Skeletal muscle tissue (tissue), 4 donors: ENCODE measurements around the gene PDE5A. TPM values are rescaled to one million over a fixed set of nuclear protein-coding genes. Genes with fewer than 3 reads are reported as not detected.
"Not testable (repeated sequence)": the region's sequence is repeated elsewhere in the genome, so short reads cannot be mapped to it uniquely, and the experiment has no call there.

Experiments
- H3K27ac ChIP-seq: one replicate; pipeline ENCODE4 v1.7.0; 2013; ENCODE audit warnings: mild to moderate bottlenecking, low read depth, low read length, inconsistent platforms
- H3K27me3 ChIP-seq, 3 donors: one replicate each; pipeline ENCODE4 v1.7.0; 2013; ENCODE audit warnings: low read length in 3 of 3; ENCODE audit not compliant: control insufficient read depth in 3 of 3, insufficient read depth in 3 of 3
- H3K36me3 ChIP-seq, 3 donors: one replicate each; pipeline ENCODE4 v1.7.0; 2013; ENCODE audit warnings: low read length in 3 of 3; ENCODE audit not compliant: control insufficient read depth in 3 of 3, insufficient read depth in 3 of 3
- H3K4me1 ChIP-seq, 3 donors: one replicate each; pipeline ENCODE4 v1.7.0; 2013; ENCODE audit warnings: low read length in 3 of 3, mild to moderate bottlenecking in 3 of 3; ENCODE audit not compliant: control insufficient read depth in 3 of 3, insufficient read depth in 3 of 3
- H3K4me3 ChIP-seq, 3 donors: one replicate each; pipeline ENCODE4 v1.7.0; 2013; ENCODE audit warnings: low read length in 3 of 3
- H3K9ac ChIP-seq, 3 donors: one replicate each; pipeline ENCODE4 v1.7.0; 2013; ENCODE audit warnings: low read length in 3 of 3, mild to moderate bottlenecking in 3 of 3, moderate library complexity in 2 of 3, low read depth in 1 of 3
- H3K9me3 ChIP-seq, 3 donors: one replicate each; pipeline ENCODE4 v1.7.0; 2013; ENCODE audit warnings: low read length in 3 of 3; ENCODE audit not compliant: control insufficient read depth in 3 of 3
- total RNA-seq: library from RNA; depleted of rRNA; stranded (reverse); fragments of >200 nt; gene quantifications from one replicate; pipeline ENCODE4 v1.2.3, GENCODE V29; 2014
- donor health status: Osteomylitis.

Gene PDE5A
- total RNA-seq, 1 donor from 2014 or later, result 27.7 TPM

DNA sequence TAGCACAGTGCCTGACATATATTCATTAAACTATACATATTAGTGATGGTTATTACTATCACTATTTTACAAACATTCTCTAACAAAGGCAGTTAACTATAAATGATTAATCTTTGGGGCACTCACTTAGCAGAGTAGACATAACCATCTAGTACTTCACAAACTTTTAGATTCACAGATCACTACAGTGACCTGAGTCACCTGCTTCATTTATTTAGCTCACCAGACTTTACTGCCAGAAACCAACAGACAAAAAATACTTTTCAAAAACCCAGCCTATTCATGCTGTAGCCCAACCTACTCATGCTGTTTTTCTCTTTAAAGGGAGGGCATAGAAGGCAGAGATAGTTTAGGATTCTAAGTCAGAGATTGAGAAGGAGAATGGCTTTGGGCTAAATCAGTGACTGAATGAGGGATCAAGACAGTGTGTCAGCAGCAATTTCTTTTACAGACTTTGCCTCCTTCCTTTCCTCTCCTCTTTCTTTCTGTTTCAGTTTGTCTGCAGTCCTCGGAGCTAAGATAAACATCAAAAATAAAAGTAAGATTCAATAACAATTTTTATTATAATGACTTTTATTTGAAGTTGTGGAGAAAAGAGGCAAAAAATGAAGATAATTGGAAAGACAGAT lies 34.7 kb upstream of the PDE5A start:
- Histone ChIP-seq H3K27ac (no peak overlapping the region), H3K9me3 (no peaks in the 10 kb centered on the region), H3K27me3 (no peaks in the 10 kb centered on the region), H3K36me3 (no peaks in the 10 kb centered on the region), H3K4me3 (no peak overlapping the region), H3K9ac (peak overlapping the region in 1 of 3 donors; percentile 6), H3K4me1 (no peaks in the 10 kb centered on the region)

DNA sequence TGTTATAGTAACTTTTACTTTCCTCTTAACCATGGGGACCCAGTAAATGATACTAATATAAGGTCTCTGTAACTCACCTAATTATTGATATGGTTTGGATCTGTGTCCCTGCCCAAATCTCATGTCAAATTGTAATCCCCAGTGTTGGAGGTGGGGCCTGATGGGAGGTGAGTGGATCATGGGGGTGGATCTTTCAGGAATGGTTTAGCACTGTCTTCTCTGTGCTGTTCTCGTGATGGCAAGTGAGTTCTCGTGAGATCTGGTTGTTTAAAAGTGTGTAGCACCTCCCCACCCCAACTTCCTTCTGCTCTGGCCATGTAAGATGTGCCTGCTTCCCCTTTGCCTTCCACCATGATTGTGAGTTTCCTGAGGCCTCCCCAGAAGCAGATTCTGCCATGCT lies 34.0 kb upstream of the PDE5A start:
- not testable (repeated sequence) for H3K9me3 ChIP-seq, H3K4me1 ChIP-seq, H3K27ac ChIP-seq, H3K9ac ChIP-seq, H3K36me3 ChIP-seq, H3K27me3 ChIP-seq, H3K4me3 ChIP-seq

DNA sequence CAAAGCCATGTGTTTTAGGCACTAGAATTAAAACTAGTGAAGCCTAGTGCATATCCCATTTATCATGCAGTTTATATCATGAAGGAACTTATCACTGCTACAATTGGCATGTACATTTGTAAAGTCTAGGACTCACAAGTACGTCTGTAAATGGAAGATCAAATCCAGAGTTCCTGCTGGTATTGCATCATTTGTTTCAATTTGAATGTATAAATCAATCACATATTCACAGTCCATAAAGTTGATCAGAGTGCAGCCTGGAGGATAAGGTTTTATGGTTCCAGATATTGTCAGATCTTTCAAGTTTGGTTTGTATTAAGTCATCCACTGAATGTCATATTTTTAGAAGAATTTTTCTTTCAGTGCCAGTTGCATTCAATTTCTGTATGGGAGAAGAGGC lies 32.6 kb upstream of the PDE5A start:
- H3K36me3 ChIP-seq, result no peaks in the 10 kb centered on the region
- H3K4me1 ChIP-seq, result no peaks in the 10 kb centered on the region
- H3K27ac ChIP-seq, result no peak overlapping the region
- no peak overlapping the region for H3K4me3 ChIP-seq
- no peak overlapping the region for H3K9ac ChIP-seq
- H3K9me3 ChIP-seq, result no peaks in the 10 kb centered on the region
- H3K27me3 ChIP-seq, result no peaks in the 10 kb centered on the region

DNA sequence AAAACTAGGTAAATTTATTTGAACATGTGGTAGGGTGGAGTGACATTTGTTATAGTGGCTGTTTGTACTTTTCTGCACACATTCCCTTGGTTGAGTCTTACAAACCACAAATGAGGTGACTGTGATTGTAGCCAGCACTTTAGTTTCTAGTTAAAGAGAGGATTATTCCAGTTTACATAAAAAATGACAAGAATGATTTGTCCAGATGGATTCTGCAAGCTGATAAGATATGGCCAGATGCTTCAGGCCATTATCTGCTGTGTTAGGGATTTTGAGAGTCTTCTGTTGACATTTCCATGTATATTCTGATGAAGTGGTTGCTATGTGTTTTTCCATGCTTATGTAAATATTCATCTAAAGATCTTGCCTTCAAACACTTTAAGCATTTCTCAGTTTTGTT lies 31.0 kb upstream of the PDE5A start:
- no peaks in the 10 kb centered on the region for H3K27me3 ChIP-seq
- H3K27ac ChIP-seq, result no peak overlapping the region
- no peaks in the 10 kb centered on the region for H3K4me1 ChIP-seq
- no peak overlapping the region for H3K9ac ChIP-seq
- no peaks in the 10 kb centered on the region for H3K36me3 ChIP-seq
- no peak overlapping the region for H3K4me3 ChIP-seq
- no peaks in the 10 kb centered on the region for H3K9me3 ChIP-seq

DNA sequence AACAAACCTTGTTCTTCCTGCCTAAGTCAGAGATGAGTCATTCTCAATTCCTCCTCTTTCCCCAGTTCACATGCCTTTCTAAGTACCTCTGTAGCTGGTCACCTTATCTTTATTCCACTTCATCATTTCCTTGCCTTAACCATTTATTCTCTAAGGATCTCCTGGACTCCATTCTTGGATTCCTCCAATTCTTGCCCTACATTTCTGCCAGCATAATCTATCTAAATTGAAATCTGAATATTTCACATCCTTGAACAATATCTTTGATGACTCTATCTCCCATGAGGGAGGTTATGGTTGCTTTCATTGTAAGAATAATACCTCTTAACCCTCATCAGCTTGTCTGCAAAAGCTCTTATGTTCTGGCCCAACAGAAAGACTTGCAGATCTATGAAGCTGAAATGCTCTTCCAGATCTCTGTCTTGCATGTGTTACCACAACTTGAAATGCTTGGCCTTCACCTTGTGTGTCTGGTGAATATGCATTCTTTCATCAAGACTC lies 28.6 kb upstream of the PDE5A start:
- Histone ChIP-seq H3K27ac (no peak overlapping the region), H3K4me3 (no peak overlapping the region), H3K9ac (no peak overlapping the region), H3K27me3 (no peaks in the 10 kb centered on the region), H3K36me3 (no peaks in the 10 kb centered on the region), H3K4me1 (no peaks in the 10 kb centered on the region), H3K9me3 (no peaks in the 10 kb centered on the region)

DNA sequence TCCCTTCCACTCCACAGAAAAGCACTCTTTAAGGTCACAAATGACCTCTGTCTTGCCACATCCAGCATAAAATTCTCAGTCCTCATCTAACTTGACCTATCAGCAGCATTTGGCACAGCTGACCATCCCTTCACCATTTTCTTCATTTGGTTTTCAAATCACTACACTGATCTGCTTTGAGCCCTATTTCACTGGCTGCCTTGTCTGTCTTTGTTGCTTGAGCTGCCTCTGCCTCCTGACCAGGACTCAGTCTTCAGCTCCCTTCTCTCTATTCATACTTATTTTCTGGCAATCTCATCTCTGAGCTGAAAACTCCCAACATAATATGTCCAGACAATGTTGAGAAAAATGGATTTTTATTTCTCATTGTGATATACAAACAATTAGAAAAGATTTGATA lies 27.7 kb upstream of the PDE5A start:
- Histone ChIP-seq H3K4me3 (no peak overlapping the region), H3K36me3 (no peaks in the 10 kb centered on the region), H3K4me1 (no peaks in the 10 kb centered on the region), H3K9ac (no peak overlapping the region), H3K27me3 (no peaks in the 10 kb centered on the region), H3K27ac (no peak overlapping the region), H3K9me3 (no peaks in the 10 kb centered on the region)

DNA sequence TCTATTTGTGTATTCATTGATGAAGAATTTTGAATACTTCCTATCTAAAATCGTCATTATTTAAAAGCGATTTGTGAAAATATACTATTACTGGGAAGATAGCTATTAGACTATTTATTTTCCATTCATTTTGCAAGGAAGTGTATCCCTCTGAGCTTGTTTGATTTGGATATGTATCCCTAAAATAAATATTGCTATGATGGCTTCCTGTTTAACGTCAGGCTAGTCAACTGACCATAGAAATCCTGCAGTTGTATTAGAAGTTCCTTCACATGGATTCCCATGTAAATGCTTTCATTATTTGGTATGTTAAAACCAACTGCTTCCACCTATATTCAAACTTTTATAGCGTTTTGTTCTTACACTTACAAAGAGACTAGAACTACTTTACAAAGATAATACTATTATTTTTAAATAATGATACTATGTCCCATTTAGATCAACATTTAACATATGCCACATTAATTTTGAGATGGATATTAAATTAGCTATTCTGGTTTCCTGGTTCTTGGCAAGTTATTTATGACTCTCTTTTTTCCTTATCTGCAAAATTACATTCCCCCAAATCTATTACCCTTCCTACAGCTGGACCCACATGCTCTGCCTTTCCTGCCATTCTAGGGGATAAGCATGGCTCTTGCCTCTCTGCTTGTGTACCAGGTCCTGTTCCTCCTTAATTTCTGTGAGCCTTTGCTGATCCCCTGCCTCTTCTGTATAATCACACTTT lies 26.7 kb upstream of the PDE5A start:
- no peak overlapping the region for H3K27ac ChIP-seq
- no peaks in the 10 kb centered on the region for H3K36me3 ChIP-seq
- H3K9ac ChIP-seq, result no peak overlapping the region
- no peak overlapping the region for H3K4me3 ChIP-seq
- H3K27me3 ChIP-seq, result no peaks in the 10 kb centered on the region
- H3K9me3 ChIP-seq, result no peaks in the 10 kb centered on the region
- no peaks in the 10 kb centered on the region for H3K4me1 ChIP-seq

DNA sequence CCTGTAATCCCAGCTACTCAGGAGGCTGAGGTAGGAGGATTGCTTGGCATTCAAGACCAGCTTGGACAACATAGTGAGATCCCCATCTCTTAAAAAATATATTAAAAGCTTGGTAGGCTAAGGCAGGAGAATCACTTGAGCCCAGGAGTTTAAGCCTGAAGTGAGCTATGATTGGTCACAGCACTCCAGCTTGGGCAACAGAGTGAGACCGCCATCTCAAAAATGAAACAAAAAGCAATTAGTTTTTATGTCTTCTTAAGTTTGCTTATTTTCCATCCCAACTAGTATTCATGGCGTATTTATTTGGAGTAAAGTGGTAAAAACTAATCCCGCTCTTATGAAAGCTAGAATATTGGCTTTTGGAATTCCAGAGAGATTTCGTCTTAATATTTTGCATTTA lies 25.4 kb upstream of the PDE5A start:
- Histone ChIP-seq H3K9ac (no peak overlapping the region), H3K27ac (no peak overlapping the region), H3K27me3 (no peaks in the 10 kb centered on the region), H3K9me3 (no peaks in the 10 kb centered on the region), H3K36me3 (no peaks in the 10 kb centered on the region), H3K4me1 (no peaks in the 10 kb centered on the region), H3K4me3 (no peak overlapping the region)

DNA sequence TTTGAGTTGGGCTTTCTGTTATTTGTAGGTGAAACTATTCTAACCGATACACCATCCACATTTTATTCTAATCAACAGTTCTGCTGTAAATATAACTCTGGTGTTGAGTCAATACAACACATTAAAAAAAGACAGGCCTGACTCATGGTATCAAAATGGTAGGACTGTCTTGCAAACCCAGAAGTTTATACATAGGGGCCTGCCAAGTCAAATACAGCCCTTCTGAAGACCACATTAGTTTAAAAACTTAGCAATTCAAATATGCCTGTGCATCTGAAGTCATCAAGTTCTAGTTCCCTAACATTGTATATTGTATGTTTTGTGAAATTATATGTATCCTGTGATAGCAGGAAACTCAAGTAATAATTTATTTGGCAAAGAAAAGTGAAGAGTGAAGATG lies 24.4 kb upstream of the PDE5A start:
- H3K4me3 ChIP-seq, result no peak overlapping the region
- no peaks in the 10 kb centered on the region for H3K36me3 ChIP-seq
- no peaks in the 10 kb centered on the region for H3K9me3 ChIP-seq
- H3K4me1 ChIP-seq, result no peaks in the 10 kb centered on the region
- no peak overlapping the region for H3K27ac ChIP-seq
- H3K9ac ChIP-seq, result no peak overlapping the region
- H3K27me3 ChIP-seq, result no peaks in the 10 kb centered on the region

DNA sequence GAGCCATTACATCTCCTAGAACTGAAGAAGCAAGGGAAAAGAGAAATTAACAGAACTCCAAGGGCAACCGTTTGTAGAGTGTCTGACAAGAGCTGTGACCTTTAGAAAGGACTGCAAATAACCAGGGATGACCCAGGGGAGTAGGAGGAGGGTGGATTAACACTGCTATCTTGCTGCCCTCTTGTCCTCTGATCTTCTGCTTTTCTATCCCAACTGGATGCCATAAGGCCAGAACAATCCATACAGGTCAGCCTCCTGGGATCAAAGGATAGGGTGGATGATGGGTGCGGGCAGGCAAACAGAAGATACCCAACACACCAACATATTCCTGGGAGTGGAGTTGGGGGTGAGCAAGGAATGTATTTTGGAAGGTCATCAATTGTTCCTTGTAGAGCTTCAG lies 19.8 kb upstream of the PDE5A start:
- Histone ChIP-seq H3K4me1 (peaks cover 7 to 15% (median 12%) of the 10 kb centered on the region in 3 donors), H3K4me3 (no peak overlapping the region)

More for the DNA sequence above, 19.8 kb upstream of the PDE5A start:
- H3K9me3 ChIP-seq, result no peaks in the 10 kb centered on the region
- H3K36me3 ChIP-seq, result no peaks in the 10 kb centered on the region
- H3K9ac ChIP-seq, result no peak overlapping the region
- H3K27me3 ChIP-seq, result no peaks in the 10 kb centered on the region
- no peak overlapping the region for H3K27ac ChIP-seq
